HuH-7 (cell line): ENCODE measurements around the gene TCF15.

ENCODE experiments used
- DNase-seq: peaks from one replicate; pipeline ENCODE4 v3.0.0; 2011; ENCODE audit warnings: low spot score

Gene TCF15, protein sequence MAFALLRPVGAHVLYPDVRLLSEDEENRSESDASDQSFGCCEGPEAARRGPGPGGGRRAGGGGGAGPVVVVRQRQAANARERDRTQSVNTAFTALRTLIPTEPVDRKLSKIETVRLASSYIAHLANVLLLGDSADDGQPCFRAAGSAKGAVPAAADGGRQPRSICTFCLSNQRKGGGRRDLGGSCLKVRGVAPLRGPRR

DNA sequence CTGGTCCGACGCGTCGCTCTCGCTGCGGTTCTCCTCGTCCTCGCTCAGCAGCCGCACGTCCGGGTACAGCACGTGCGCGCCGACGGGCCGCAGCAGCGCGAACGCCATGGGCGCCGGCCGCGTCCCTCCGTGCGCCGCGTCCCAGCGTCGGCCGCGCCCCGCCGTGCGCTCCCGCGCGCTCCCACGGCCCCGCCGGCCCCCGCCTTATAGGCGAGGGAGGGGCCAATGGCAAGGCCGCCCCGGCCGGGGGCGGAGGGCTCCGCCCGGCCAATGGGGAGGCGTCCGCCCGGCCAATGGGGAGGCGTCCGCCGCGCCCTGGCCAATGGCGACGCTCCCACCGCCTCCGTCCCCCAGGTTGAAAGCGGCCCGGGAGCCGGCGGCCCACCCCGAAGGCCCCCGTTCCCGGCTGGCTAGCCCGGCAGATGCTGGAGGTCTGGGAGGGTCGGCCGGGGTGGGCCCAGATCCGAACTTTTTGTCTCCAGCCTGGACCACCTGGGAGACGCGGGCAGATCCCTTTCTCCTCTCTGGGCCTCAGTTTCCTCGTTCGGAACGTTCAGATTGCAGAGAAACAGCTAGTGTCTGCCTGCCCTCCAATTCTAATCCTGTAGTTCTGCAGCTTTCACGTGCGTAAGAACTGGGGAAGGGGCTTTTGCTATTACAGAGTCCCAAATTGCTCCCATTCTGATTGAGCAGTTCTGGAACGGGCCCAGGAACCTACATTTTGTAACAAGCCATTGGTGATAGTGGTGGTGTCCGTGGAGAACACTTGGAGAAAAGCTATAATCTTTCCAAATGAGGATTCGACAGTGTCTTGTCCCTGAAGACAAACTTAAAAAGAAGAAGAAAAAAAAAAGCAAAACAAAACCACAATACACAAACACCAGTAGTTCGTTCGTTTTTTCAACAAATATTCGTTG is at the start of gene TCF15:
Gene TCF15 (minus strand): TSS at position 180 of the 917 bp plus-strand sequence. CDS start 72 bp downstream, at position 108.
- no peak for DNase-seq

DNA sequence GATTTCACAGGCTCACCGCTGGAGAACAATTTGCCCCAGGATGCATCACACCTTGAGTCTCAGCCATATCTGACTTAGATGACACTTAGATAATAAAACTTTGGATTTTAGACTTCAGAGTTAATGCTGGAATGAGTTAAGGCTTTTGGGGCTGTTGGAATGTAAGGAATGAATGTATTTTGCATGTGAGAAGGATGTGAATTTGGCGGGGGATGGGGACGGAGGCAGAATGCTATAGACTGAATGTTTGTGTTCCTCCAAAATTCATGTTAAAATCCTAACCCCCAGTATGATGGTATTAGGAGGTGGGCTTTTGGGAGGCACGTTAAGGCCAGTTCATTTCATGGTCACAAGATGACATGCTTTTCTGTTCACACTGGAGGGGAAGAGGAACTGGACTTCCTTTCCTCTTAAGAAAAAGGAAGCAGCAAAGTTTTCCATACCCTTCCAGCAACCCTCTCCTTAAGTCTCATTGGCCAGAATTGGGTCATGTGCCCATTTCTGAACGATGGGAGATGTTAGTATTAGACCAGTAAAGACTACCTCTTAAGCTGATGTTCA is 48.7 kb upstream of the TCF15 start:
- no peak for DNase-seq

DNA sequence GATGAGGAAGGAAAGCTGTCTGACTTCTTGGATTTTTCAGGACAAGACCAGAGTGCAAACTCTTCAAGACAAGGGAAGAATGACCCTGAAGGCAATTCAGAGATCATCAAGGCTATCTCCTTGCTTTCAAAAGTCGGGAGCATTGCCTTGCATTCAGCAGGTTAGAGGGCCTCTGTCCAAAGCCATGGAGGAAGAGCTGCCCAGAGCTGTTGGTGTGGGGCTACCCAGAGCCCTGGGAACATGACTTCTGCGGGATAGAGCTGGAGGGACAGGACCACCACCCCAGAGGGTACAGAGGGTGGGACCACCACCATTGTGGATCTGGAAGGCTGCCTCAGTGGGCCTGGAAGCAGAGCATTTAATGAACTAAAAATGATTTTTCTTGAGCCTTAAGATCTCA is 48.1 kb upstream of the TCF15 start:
- no peak for DNase-seq

DNA sequence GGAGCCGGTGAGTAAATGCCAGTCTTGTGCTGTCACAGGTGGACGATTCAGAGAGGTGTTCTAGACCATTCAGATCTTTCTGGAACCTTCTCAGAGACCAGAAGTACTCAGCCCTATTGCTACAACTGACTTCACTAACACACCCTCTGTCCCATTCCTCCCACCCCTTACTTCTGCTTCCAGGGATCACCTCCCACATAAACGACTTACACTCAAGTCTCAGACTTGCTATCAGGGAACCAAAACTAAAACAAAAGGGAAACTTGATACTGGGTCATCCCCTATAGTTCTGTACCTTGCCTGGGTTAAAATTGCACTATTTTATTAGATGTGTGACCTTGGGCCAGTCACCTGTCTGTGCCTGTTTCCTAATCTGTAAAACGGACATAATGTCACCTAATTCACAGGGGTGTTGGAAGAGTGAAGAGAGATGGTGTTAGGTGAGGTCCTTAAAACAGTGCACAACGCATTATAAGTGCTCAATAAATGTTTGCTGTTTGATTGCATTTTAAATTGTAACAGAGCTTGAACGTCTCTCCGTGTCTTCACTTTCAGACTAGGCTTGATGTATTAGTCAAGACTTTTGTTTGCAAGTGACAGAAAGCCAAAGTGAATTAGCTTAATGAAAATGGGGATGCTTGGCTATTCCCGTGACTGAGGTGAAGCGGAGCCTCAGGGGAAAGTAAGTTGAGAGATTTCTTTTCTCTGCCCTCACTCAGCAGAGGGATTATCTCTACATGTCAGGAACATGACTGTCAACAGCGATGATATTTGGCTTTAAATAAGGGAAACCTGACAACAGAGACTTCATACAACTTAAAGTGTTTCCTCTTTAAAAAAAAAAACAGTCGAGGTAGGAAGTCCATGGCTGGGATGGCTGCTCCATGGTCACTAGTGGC is 45.9 kb upstream of the TCF15 start:
- DNase-seq: no peak

DNA sequence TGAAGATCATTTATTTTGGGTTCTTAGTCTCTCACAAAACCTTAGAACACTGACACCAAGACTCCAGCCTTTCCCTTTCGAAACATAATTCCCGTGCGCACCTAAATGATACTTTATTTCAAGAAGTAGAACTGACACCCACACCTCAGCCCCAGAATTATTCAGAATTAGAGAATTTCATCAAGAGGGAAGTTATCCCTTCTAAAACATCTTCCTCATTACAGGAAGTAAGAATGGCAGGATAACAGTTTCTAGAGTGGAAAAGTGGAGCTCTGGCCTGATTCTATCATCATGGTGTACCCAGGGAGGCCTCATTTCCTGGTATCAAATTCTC is 44.3 kb upstream of the TCF15 start:
- DNase-seq: no peak

DNA sequence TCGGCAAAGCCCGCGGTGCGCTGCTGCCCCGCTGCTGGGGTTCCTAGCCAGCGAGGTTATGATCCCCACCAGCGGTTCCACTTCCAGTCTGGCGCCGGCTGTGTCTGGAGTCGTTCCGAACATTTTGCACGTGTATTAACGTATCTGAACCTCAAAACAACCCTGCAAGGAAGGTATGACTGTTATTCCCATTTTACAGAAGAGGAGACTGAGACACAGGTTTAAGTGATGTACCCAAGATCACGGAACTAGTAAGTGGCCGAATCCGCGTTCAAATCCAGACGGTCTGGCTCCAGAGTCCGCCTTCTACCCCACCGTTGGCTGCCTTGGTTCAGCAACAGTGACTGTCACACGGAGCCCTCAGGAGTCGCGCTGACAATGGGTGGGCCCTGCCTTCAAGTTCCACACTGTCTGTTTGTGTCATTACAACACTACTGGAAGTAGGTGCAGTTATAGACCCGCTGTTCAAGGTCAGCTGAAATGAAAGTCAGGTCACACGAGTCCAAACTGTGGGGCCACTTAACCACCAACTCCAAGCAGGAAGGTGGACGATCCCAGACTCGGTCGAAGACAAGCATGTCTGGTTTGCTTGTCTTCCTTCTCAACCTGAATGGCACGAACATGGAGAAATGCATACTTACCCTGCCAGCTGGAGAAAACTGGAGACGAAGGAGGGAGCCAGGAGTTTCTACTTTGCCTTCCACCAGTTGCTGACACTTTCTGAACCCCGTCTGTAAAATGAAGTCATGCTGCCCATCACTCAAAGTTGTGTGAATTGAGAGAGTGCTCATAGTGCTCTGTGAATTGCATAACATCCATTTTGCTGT is 43.7 kb upstream of the TCF15 start:
- no peak for DNase-seq

DNA sequence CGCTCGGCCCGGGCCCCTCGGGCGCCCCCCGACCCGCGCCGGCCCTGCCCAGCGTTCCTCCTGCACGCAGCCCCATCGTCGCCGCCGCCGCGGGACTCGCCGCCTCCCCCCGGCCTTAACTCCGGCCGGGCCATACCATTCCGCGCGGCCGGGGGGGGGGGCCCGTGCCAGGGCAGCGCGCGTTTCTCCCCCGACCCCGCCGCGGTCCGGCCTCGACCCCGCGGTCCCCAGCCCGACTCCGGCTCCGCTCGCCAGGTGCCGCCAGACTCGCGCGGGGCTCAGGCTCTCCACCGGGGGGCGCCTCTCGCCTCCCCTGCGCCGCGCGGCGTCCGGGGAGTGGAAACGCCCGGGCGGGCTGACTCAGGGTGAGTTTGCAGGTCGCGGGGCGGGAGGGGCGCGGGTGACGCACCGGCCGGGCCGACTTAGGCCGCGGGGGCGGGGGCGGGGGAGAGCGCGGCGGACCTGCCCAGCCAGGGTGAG is 43.0 kb upstream of the TCF15 start, which contains the start of gene SRXN1:
Gene SRXN1 (minus strand): TSS at position 91 of the 480 bp plus-strand sequence. CDS start 15 bp downstream, at position 76.
- DNase-seq: peak; percentile 94

DNA sequence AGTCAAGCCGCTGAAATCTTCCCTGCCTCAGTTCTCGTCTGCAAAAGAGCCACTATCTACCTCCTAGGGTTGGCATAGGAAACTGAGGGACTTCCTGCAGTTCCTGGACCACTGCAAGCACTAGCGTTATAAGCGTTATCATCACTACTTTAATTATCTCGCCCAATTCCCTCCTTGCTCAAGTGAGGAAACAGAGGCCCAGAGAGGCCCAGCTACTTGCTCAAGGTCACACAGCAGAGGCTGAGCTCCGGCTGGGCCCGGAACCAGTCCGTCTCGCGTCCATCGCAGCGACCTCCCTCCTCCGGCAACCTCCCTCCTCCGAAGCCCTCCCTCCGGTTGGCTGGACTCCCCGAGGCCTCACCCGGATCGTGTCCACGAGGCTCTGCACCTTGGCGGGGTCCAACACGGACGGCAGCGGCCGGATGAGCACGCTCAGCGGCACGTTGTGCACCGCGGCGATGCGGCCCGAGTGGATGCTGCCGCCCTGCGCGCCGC is 42.6 kb upstream of the TCF15 start:
- no peak for DNase-seq

DNA sequence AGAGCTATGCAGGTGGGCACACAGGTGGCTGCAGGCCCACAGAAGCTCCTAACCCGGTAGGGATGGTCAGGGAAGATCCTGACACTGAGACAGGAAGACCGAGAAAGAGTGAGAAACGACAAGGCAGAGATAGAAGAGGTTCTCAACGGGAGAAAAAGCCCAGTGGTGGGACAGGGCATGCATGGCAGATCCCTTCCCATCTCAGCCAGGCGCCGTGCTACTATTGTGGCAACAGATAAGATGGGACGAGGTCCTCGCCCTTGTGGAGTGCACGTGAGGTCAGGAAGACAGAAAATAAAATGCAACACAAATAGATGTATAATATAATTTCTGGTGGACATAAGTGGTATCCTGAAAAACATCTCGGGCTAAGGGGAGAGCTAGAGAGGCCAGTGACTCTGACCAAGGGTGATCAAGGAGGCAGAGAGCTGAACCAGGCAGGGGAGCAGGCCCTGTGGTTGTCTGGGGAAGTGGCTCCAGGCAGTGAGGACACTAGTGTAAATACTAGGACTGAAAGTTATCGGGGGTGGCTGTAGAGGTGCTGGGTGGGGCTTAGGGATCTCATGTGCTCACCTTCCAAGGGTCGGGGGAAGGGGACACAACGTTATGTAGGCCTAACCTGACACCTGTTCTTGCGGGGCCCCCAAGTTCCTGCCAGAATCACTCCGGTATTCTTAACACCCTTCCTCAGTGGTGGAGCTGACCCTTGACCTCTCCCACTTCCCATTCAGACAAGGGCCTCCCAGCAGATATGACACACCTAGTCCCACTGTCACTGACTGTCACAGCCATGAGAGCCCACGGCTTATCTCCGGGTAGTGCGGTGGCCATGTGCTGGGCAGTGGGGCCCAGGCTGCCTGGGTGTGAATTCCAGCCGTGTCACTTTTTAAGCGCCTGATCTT is 41.9 kb upstream of the TCF15 start:
- peak; percentile 54 for DNase-seq

DNA sequence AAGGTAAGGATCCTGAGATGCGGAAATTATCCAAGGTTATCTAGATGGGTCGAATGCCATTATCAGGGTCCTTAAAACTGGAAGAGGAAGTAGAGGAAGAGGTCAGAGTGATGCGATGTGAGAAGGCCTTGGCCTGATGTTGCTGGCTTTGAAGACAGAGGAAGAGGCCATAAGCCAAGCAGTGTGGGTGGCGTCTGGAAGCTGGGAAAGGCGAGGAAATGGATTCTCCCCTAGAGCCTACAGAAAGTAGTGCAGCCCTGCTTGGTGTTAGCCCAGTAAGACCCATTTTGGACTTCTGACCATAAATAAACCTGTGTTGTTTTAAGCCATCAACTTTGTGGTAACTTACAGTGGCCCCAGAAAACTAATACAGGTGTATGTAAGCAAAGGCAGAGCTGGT is 40.8 kb upstream of the TCF15 start:
- no peak for DNase-seq

DNA sequence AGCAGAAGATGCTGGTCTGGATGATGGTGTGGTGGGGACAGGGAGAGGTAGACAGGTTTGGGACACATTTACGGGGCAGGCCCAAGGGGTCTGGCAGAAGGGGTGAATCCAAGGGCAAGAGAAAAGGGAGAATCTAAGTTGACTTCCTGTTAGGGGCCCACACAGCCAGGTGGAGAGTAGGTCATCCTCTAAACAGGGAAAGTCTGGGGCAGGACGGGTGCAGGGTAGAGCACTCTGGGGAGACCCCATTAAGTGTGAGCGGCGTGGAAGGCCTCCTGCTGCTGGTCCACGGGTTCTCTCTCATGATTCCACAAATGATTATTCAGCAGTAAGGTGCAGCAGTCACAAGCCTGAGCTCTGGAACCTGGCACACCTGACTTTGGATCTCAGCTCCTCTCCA is 40.2 kb upstream of the TCF15 start:
- no peak for DNase-seq

DNA sequence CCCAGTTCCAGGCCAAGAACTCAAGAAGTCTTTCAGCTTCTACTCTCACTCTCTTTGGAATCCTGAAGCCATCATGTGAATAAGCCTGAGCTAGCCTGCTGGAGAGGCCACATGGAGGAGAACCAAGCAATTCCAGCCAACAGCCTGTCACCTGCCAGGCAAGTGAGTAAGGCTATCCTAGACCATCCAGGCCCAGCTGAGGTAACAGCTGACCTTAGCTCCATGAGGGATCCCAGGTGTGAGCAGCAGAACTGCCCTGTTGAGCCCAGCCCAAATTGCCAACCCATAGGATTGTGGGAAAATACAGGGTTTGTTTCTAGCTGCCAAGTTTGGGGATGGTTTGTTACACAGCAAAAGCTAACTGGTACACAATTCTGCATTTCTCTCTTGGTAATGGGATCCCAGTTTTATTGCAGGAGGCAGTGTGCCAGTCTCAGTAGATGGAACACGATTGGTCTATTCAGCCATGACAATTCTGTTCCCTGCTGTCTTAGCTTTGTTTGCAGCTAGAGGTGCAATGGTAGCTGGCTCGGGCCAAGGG is 37.4 kb upstream of the TCF15 start:
- DNase-seq: no peak

DNA sequence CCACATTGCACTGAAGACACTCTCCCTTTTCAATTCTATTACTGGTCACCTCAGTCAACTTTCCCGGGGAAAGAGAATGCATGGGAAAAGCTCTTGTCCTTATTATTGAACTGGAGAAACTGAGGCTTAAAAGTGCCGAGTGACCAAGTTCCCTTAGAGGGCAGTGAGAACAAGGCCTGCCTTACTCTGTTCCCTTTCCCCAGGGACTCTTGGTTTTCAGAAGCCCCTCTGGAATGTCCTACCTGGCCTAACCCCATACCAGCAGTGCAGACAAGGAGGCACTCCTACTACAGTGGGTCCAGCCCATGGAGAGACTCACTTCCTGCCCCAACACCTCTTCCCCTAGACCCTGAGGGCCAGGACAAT is 36.7 kb upstream of the TCF15 start:
- DNase-seq: no peak

DNA sequence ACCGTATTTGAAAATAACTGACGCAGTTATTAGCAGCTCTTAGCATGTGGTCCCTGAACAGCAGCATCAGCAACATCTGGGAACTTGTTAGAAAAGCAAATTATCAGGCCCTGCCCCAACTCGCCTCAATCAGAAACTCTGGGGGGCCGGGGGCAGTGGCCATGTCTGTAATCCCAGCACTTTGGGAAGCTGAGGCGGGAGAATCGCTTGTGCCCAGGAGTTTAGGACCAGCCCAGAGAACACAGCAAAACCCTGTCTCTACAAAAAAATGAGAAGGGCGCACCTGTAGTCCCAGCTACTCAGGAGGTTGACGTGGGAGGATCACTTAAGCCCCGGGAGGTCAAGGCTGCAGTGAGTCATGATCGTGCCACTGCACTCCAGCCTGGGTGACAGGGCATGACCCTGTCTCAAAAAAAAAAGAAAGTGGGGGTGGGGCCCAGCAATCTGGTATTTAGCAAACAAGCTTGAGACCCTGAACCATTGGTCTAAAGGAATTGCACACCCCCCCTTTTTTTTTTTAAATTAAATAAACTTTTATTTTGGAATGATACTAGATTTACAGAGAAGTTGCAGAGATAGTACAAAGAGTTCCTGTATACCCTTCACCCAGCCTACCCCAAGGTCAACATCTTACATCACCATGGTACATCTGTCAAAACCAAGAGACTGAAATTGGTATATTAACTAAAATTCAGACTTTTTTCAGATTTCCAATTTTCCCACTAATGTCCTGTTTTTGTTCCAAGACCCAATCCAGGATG is 36.2 kb upstream of the TCF15 start:
- no peak for DNase-seq

DNA sequence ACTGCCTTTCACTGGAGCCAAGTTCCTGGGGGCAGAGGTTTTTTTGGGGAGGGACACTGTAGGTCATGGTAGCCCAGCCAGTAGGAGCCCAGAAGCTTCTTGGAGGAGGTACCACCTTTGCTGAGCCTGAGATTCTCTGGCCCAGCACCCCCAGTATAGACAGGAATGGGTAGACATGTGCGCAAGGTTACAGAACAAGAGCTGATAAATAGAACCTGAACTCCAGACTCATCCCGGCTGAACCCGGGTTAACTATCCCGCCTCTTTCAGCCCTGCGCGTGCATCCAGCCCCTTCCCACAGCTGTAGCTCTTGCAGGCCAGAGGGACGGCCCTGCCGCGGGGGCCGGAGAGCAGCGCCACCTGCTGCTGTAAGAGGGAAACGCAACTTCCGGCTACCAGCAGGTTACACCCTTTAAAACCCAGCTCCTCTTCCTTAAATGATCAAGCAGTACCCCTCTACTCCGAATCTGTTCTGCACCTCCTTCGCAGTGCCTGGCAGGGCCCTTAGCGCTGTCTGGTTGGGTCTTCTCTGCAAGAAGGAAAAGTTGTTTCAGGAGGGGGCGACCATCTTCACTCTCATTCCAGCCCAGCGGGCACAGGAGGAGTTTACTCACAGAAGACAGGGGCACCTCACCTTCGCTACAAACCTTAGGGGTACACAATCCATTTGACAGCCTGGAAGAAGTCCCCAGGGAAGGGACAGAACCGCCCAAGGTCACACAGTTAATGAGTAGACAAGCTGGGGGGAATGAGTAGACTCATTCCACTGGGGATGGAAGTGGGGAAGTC is 35.4 kb upstream of the TCF15 start:
- peak; percentile 95 for DNase-seq

DNA sequence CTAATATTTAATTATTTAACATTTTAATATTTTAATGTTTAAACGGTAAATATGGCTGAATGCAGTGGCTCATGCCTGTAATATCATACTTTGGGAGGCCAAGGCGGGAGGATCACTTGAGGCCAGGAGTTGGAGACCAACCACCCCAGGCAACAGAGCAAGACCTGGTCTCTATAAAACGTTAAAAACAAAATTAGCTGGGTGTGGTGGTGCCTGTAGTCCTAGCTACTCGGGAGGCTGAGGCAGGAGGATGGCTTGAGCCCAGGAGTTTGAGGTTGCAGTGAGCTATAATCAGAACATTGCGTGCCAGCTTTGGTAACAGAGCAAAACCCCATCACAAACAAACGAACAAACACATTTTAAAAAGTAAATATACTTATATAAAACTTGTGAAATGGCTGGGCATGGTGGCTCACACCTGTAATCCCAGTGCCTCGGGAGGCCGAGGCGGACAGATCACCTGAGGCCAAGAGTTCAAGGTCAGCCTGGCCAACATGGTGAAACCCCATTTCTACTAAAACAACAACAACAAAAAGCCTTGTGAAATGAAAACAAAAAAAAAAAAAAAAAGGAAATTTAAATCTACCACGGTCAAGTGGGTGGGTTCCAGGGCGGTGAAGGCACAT is 34.7 kb upstream of the TCF15 start:
- DNase-seq: no peak

DNA sequence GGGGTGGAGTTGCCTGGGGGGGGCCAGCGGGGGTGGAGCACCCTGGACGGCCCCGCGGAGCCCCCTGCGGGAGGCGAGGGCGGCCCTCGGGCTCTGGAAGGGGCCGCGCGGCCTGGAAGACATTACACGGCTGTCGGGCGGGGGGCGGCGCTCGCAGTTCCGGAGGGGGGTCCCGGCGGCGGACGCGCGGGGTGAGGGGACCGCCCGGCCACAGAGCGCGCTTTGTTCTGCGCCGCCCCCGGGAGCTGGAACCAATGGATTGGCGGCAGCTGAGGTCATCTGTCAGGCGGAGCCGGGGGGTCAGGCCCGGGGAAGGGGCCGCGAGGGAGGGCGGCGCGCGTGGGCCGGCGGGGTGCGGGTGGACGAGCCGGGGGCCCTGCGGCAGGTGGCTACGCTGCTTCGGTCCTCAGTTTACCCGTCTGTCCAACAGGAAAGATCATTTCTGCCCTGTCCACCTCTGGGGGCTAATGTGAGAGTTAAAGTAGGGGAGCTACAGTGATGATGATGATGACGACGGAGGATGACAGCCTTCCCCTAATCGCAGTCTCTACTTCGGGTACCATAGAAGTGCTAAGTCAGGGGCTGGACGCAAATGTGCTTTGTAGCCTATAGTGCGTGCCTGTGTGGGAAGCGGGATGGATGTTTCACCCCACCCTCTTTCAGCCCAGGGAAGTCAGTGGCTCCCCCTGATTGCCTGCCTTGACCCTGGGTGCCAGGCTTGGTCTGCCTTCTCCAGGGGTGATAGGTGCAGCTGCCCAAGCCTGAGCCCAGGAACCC is 32.5 kb upstream of the TCF15 start:
- no peak for DNase-seq
